Measurements from ENCODE around the gene LILRA1.

Gene LILRA1

DNA sequence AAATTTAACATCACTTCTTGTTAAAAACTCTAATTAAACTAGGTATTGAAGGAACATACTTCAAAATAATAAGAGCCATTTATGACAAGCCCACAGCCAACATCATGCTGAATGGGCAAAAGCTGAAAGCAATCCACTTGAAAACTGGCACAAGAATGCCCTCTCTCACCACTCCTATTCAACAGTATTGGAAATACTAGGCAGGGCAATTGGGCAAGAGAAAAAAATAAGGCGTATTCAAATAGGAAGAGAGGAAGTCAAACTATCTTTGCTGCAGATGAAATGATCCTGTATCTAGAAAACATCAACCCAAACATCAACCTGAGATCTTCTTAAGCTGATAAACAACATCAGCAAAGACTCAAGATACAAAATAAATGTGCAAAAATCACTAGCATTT lies 21.3 kb downstream of the LILRA1 start:
- Histone ChIP-seq H2AFZ (no peak overlapping the region), H3K4me2 (ENCODE audit: low read length) (no peak overlapping the region), H3K4me3 (ENCODE audit: low read depth, low read length) (no peak overlapping the region), H3K27ac (no peak overlapping the region), H3K4me1 (no peaks in the 10 kb centered on the region), H3K27me3 (ENCODE audit: control insufficient read depth, insufficient read depth, low read length) (no peaks in the 10 kb centered on the region), H3K79me2 (no peaks in the 10 kb centered on the region), H3K36me3 (ENCODE audit: control insufficient read depth, insufficient read depth, low read length) (no peaks in the 10 kb centered on the region), H3K9me3 (ENCODE audit: control insufficient read depth, low read length) (no peaks in the 10 kb centered on the region), H3K9ac (no peak overlapping the region)
- TF ChIP-seq, protein P1, sequence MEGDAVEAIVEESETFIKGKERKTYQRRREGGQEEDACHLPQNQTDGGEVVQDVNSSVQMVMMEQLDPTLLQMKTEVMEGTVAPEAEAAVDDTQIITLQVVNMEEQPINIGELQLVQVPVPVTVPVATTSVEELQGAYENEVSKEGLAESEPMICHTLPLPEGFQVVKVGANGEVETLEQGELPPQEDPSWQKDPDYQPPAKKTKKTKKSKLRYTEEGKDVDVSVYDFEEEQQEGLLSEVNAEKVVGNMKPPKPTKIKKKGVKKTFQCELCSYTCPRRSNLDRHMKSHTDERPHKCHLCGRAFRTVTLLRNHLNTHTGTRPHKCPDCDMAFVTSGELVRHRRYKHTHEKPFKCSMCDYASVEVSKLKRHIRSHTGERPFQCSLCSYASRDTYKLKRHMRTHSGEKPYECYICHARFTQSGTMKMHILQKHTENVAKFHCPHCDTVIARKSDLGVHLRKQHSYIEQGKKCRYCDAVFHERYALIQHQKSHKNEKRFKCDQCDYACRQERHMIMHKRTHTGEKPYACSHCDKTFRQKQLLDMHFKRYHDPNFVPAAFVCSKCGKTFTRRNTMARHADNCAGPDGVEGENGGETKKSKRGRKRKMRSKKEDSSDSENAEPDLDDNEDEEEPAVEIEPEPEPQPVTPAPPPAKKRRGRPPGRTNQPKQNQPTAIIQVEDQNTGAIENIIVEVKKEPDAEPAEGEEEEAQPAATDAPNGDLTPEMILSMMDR (IDR thresholded peaks at IDR 0.05) = no peak

DNA sequence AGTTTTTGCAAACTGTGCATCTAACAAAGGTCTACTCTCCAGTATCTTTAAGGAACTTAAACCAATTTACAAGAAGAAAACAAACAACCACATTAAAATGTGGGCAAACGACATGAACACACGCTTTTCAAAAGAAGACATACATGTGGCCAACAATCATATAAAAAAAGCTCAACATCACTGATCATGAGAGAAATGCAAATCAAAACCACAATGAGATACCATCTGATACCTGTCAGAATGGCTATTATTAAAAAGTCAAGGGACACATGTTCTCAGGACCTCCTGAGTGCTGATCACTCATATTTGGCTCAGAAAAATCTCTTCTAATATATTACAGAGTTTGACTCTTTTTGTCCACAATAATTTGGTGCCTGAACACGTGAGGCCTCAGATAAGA lies 22.6 kb downstream of the LILRA1 start:
- no peak overlapping the region for H3K27ac ChIP-seq
- no peak overlapping the region for H3K9ac ChIP-seq
- TF ChIP-seq, protein P1 (IDR thresholded peaks at IDR 0.05) = no peak
- no peaks in the 10 kb centered on the region for H3K4me1 ChIP-seq
- H3K4me2 ChIP-seq (ENCODE audit: low read length) = no peak overlapping the region
- H3K9me3 ChIP-seq (ENCODE audit: control insufficient read depth, low read length) = no peaks in the 10 kb centered on the region
- H3K36me3 ChIP-seq (ENCODE audit: control insufficient read depth, insufficient read depth, low read length) = no peaks in the 10 kb centered on the region
- H3K79me2 ChIP-seq = no peaks in the 10 kb centered on the region
- no peaks in the 10 kb centered on the region for H3K27me3 ChIP-seq (ENCODE audit: control insufficient read depth, insufficient read depth, low read length)
- H2AFZ ChIP-seq = no peak overlapping the region
- no peak overlapping the region for H3K4me3 ChIP-seq (ENCODE audit: low read depth, low read length)

DNA sequence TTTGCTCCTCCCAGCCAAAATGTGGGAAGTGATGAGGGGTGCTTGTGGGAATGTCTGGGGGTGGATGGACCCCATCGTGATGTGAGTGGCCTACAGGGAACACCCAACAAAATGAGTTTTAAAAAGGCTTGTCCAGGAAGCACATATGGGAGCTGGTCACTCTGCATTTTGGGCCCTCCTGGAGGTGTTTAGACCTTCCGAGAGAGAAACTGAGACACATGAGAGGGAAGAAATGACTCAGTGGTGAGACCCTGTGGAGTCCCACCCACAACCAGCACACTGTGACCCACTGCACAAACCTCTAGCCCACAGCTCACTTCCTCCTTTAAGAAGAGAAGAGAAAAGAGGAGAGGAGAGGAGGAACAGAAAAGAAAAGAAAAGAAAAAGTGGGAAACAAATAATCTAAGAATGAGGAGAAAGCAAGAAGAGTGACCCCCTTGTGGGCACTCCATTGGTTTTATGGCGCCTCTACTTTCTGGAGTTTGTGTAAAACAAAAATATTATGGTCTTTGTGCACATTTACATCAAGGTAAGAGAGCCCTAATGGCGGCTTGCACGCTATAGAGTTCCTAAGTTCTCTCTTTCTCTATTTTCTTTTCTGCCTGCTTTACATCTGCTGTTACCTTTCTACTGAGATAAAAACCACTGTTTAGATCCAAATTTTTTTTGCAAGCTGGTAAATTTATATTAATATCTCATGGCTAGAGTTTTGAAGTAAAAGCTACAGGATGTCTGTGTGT lies 23.6 kb downstream of the LILRA1 start:
- no peak overlapping the region for H3K27ac ChIP-seq
- no peak overlapping the region for H2AFZ ChIP-seq
- no peaks in the 10 kb centered on the region for H3K36me3 ChIP-seq (ENCODE audit: control insufficient read depth, insufficient read depth, low read length)
- H3K9me3 ChIP-seq (ENCODE audit: control insufficient read depth, low read length) = no peaks in the 10 kb centered on the region
- no peak overlapping the region for H3K9ac ChIP-seq
- no peaks in the 10 kb centered on the region for H3K4me1 ChIP-seq
- no peaks in the 10 kb centered on the region for H3K27me3 ChIP-seq (ENCODE audit: control insufficient read depth, insufficient read depth, low read length)
- no peaks in the 10 kb centered on the region for H3K79me2 ChIP-seq
- TF ChIP-seq, protein P1 (IDR thresholded peaks at IDR 0.05) = no peak
- no peak overlapping the region for H3K4me2 ChIP-seq (ENCODE audit: low read length)
- H3K4me3 ChIP-seq (ENCODE audit: low read depth, low read length) = no peak overlapping the region

DNA sequence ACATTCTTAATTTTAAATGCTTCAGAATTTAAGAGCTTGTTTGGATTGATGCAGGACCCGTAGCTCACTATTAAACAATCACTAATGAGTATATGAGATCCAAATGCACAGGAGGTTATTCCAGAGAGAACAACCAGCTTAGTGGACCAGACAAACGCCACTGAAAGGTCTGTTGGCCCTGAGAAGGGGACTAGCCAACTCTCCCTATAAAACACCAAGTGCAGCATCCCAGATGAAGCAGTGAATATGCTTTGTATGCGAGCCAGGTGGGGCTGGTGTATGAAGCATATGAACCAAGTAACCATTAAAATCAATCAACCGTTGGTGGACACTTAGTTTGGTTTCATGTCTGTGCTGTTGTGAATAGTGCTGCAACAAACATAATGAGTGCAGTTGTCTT lies 27.0 kb downstream of the LILRA1 start:
- no peaks in the 10 kb centered on the region for H3K4me1 ChIP-seq

More for the DNA sequence above, 27.0 kb downstream of the LILRA1 start:
- Histone ChIP-seq H3K4me3 (ENCODE audit: low read depth, low read length) (no peak overlapping the region), H3K79me2 (no peaks in the 10 kb centered on the region), H3K9ac (no peak overlapping the region), H3K4me2 (ENCODE audit: low read length) (no peak overlapping the region), H3K27ac (no peak overlapping the region), H3K27me3 (ENCODE audit: control insufficient read depth, insufficient read depth, low read length) (no peaks in the 10 kb centered on the region), H3K9me3 (ENCODE audit: control insufficient read depth, low read length) (no peaks in the 10 kb centered on the region), H2AFZ (no peak overlapping the region), H3K36me3 (ENCODE audit: control insufficient read depth, insufficient read depth, low read length) (no peaks in the 10 kb centered on the region)
- TF ChIP-seq, protein P1 (IDR thresholded peaks at IDR 0.05) = no peak

Data from parathyroid adenoma (tissue), 2 donors.